SK-N-SH (cell line): ENCODE data around the gene CALML6. TPM values are rescaled to one million over a fixed set of nuclear protein-coding genes. Genes with fewer than 3 reads are reported as not detected.

Experiments
- CTCF ChIA-PET: fragments of 300-600, 350-600 bp; formaldehyde crosslinking; extraction: SDS; loops from one replicate; lab custom pipeline; 2021; lab: Yijun Ruan, JAX
- POLR2A ChIA-PET: fragments of 350-600 bp; sonication (Branson Sonifier 250); formaldehyde crosslinking; extraction: SDS; loops from one replicate; lab custom pipeline; 2020; ENCODE audit warnings: antibody characterized with exemption, inconsistent platforms; lab: Yijun Ruan, JAX
- DNase-seq: peaks from one replicate; pipeline ENCODE4 v3.0.0; 2012
- H2AFZ ChIP-seq: fragments of 200-600 bp; sonication (generic); 2 replicates; pipeline ENCODE4 v1.8.1; 2016; ENCODE audit warnings: antibody characterized with exemption, mild to moderate bottlenecking, low read depth
- H3F3A ChIP-seq: fragments of 200-600 bp; sonication (generic); replicated peaks from 2 replicates; pipeline ENCODE3; 2016; ENCODE audit warnings: antibody characterized with exemption, mild to moderate bottlenecking; ENCODE audit not compliant: insufficient read depth
- H3K27ac ChIP-seq, 2 experiments: fragments of 200-500 bp in 1 of 2; fragments of 200-600 bp in 1 of 2; sonication (Bioruptor generic) in 1 of 2; sonication (generic), shearing (Covaris generic) in 1 of 2; 2 replicates each; pipeline versions ENCODE4 v1.5.1 to v1.6.1; 2014 to 2016; ENCODE audit warnings: low read depth in 2 of 2, inconsistent platforms in 1 of 2, low read length in 1 of 2, mild to moderate bottlenecking in 1 of 2, mixed read lengths in 1 of 2
- H3K27me3 ChIP-seq: fragments of 200-600 bp; sonication (generic), shearing (Covaris generic); 2 replicates; pipeline ENCODE4 v1.6.1; 2016; ENCODE audit warnings: mixed run types; ENCODE audit not compliant: insufficient read depth
- H3K36me3 ChIP-seq, 2 experiments: fragments of 200-500 bp in 1 of 2; fragments of 200-600 bp in 1 of 2; sonication (Bioruptor generic) in 1 of 2; sonication (generic) in 1 of 2; replicated peaks in 1 of 2; 2 replicates each; pipeline versions ENCODE3 to v1.5.1; 2014 to 2016; ENCODE audit warnings: low read length in 1 of 2, mild to moderate bottlenecking in 1 of 2; ENCODE audit not compliant: insufficient read depth in 2 of 2, control insufficient read depth in 1 of 2
- H3K4me1 ChIP-seq, 2 experiments: fragments of 200-500 bp in 1 of 2; fragments of 200-600 bp in 1 of 2; sonication (Bioruptor generic) in 1 of 2; sonication (generic), shearing (Covaris generic) in 1 of 2; 2 replicates each; pipeline versions ENCODE4 v1.5.1 to v1.6.1; 2014 to 2016; ENCODE audit warnings: low read depth in 1 of 2, low read length in 1 of 2, mixed run types in 1 of 2; ENCODE audit not compliant: insufficient read depth in 2 of 2, control insufficient read depth in 1 of 2
- H3K4me2 ChIP-seq: fragments of 200-600 bp; sonication (generic), shearing (Covaris generic); 2 replicates; pipeline ENCODE4 v1.6.1; 2017; ENCODE audit warnings: mixed run types
- H3K4me3 ChIP-seq, 2 experiments: fragments of 200-500 bp in 1 of 2; fragments of 200-600 bp in 1 of 2; sonication (Bioruptor generic) in 1 of 2; sonication (generic), shearing (Covaris generic) in 1 of 2; 2 replicates each; pipeline versions ENCODE4 v1.5.1 to v1.8.1; 2014 to 2016; ENCODE audit warnings: low read depth in 2 of 2, inconsistent platforms in 1 of 2, low read length in 1 of 2, mild to moderate bottlenecking in 1 of 2, mixed read lengths in 1 of 2, moderate library complexity in 1 of 2
- H3K79me2 ChIP-seq: fragments of 200-600 bp; sonication (generic); 2 replicates; pipeline ENCODE4 v1.8.1; 2017; ENCODE audit warnings: mild to moderate bottlenecking; ENCODE audit not compliant: insufficient read depth
- H3K9ac ChIP-seq: fragments of 200-600 bp; sonication (generic); 2 replicates; pipeline ENCODE4 v1.6.1; 2017; ENCODE audit warnings: mixed run types
- H3K9me2 ChIP-seq: fragments of 200-600 bp; sonication (generic); 2 replicates; pipeline ENCODE4 v1.6.1; 2017; ENCODE audit warnings: mixed run types
- H3K9me3 ChIP-seq: fragments of 200-600 bp; sonication (generic); 2 replicates; pipeline ENCODE4 v1.6.1; 2017; ENCODE audit warnings: mixed run types, mild to moderate bottlenecking, moderate library complexity
- H4K20me1 ChIP-seq: fragments of 200-600 bp; sonication (generic); 2 replicates; pipeline ENCODE4 v1.6.1; 2017; ENCODE audit warnings: mild to moderate bottlenecking, mixed run types; ENCODE audit not compliant: insufficient read depth
- ELF1 ChIP-seq: IDR thresholded peaks from 2 replicates; pipeline ENCODE4 v1.4.0; 2012
- EP300 ChIP-seq, 2 experiments: IDR thresholded peaks; 2 replicates each; pipeline versions ENCODE4 v1.4.0 to v1.6.1; 2012; ENCODE audit warnings: borderline replicate concordance in 1 of 2, low read depth in 1 of 2, low read length in 1 of 2
- EZH2phosphoT487 ChIP-seq: fragments of 200-600 bp; sonication (generic); IDR thresholded peaks from 2 replicates; pipeline ENCODE4 v1.6.1; 2017; ENCODE audit warnings: low read depth, mixed run types, mild to moderate bottlenecking, antibody characterized with exemption, moderate library complexity, borderline replicate concordance
- FOSL2 ChIP-seq: IDR thresholded peaks from 2 replicates; pipeline ENCODE4 v1.4.0; 2012; ENCODE audit warnings: low read depth, mild to moderate bottlenecking, moderate library complexity, borderline replicate concordance
- FOXJ3 ChIP-seq: sonication (generic); formaldehyde crosslinking; IDR thresholded peaks from 2 replicates; pipeline ENCODE4 v1.5.1; 2020; ENCODE audit warnings: mild to moderate bottlenecking, missing genetic modification reagents
- FOXM1 ChIP-seq: IDR thresholded peaks from 2 replicates; pipeline ENCODE4 v1.4.0; 2012; ENCODE audit warnings: low read depth, mild to moderate bottlenecking
- GATA2 ChIP-seq: sonication (generic); formaldehyde crosslinking; IDR thresholded peaks from 2 replicates; pipeline ENCODE4 v1.5.0; 2020; ENCODE audit warnings: mild to moderate bottlenecking, missing genetic modification reagents
- RCOR1 ChIP-seq: fragments of 150-350 bp; IDR thresholded peaks from 2 replicates; pipeline ENCODE4 v1.6.1; 2017; ENCODE audit warnings: antibody characterized with exemption, low read length
- REST ChIP-seq: IDR thresholded peaks from 2 replicates; pipeline ENCODE4 v1.6.1; 2012; ENCODE audit warnings: mild to moderate bottlenecking, low read depth, low read length, moderate library complexity
- RXRA ChIP-seq: IDR thresholded peaks from 2 replicates; pipeline ENCODE4 v1.4.0; 2012; ENCODE audit warnings: low read depth, mild to moderate bottlenecking, borderline replicate concordance
- SIN3A ChIP-seq: IDR thresholded peaks from 2 replicates; pipeline ENCODE4 v1.6.1; 2012; ENCODE audit warnings: low read depth, mild to moderate bottlenecking, low read length, moderate library complexity, borderline replicate concordance
- SMC3 ChIP-seq: IDR thresholded peaks from 2 replicates; pipeline ENCODE4 v1.6.1; 2012; ENCODE audit warnings: low read depth, low read length, improper control_type of control experiment
- TAF1 ChIP-seq: IDR thresholded peaks from 2 replicates; pipeline ENCODE4 v1.6.1; 2012; ENCODE audit warnings: low read depth, mild to moderate bottlenecking, low read length, moderate library complexity, borderline replicate concordance
- TCF12 ChIP-seq: IDR thresholded peaks from 2 replicates; pipeline ENCODE4 v1.4.0; 2012
- TEAD4 ChIP-seq: IDR thresholded peaks from 2 replicates; pipeline ENCODE4 v1.4.0; 2012; ENCODE audit warnings: mild to moderate bottlenecking, borderline replicate concordance; ENCODE audit not compliant: insufficient read depth
- USF1 ChIP-seq: IDR thresholded peaks from 2 replicates; pipeline ENCODE4 v1.4.0; 2012; ENCODE audit warnings: low read depth, borderline replicate concordance
- WGBS: methylation state at CpG from one replicate; pipeline ENCODE4 v1.1.6; 2017; ENCODE audit warnings: low lambda C conversion rate; 5-methylcytosine and 5-hydroxymethylcytosine counted together
- polyA plus RNA-seq, 3 experiments: library from polyadenylated mRNA; depleted of rRNA; stranded (reverse); fragments of >200 nt; gene quantifications; 2 replicates each; pipeline ENCODE4 v1.2.3, GENCODE V29; 2012
- TF ChIP-seq, protein P1 (sequence below): fragments of 150-350 bp; IDR thresholded peaks from 2 replicates; pipeline ENCODE4 v1.6.1; 2017; ENCODE audit warnings: antibody characterized with exemption, low read length, low read depth, borderline replicate concordance
- TF ChIP-seq, protein P2 (sequence below): IDR thresholded peaks from 2 replicates; pipeline ENCODE4; 2012

Gene CALML6
- polyA plus RNA-seq, 1 of the 3 experiments (the other 2 are of a cell fraction) = 0.87 TPM

DNA sequence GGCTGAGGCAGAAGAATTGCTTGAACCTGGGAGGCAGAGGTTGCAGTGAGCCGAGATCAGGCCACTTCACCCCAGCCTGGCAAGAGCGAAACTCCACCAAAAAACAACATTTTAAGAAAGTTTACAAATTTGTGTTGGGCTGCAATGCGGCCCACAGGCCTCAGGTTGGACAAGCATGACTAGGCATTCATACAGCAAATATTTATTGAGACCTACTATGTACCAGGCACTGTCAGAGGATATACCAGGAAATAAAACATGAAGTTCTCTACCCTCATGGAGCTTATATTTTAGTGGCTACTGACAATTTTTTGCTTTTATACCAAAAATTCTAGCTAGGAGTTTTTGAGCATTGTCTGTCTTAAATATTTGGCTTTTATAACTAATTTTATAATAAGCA is 47.9 kb upstream of the CALML6 start:
- peaks cover 25% of the 10 kb centered on the region for H3F3A ChIP-seq
- 88% methylated on average over 3 of the region's 3 CpGs for WGBS
- peaks cover 0 to 14% of the 10 kb centered on the region in 2 experiments; a peak in 1 of 4 replicates for H3K4me1 ChIP-seq
- ChIA-PET POLR2A (no interaction called here), CTCF (interaction anchor here (1.0 kb wide), 1 partner anchor 8 kb away, joined by 3 read pairs; no protein-coding TSS in a partner anchor)
- no peak overlapping the region for H3K9ac ChIP-seq
- H3K36me3 ChIP-seq = no peaks in the 10 kb centered on the region
- H3K4me3 ChIP-seq = no peak overlapping the region
- no peaks in the 10 kb centered on the region for H3K27me3 ChIP-seq
- no peaks in the 10 kb centered on the region for H3K9me2 ChIP-seq
- no peak overlapping the region for H3K27ac ChIP-seq
- TF ChIP-seq ELF1 (no peak), FOXJ3 (CRISPR knock-in tag) (no peak), USF1 (no peak), FOSL2 (no peak), RXRA (no peak), EZH2phosphoT487 (no peak), SMC3 (no peak), SIN3A (no peak), TCF12 (no peak), FOXM1 (no peak)
- TF ChIP-seq, protein P1, sequence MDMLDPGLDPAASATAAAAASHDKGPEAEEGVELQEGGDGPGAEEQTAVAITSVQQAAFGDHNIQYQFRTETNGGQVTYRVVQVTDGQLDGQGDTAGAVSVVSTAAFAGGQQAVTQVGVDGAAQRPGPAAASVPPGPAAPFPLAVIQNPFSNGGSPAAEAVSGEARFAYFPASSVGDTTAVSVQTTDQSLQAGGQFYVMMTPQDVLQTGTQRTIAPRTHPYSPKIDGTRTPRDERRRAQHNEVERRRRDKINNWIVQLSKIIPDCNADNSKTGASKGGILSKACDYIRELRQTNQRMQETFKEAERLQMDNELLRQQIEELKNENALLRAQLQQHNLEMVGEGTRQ = no peak
- TF ChIP-seq, all 33 proteins: peak for 0
- no peaks in the 10 kb centered on the region for H3K9me3 ChIP-seq
- H3K79me2 ChIP-seq = peaks cover 100% of the 10 kb centered on the region
- H3K4me2 ChIP-seq = no peak overlapping the region
- DNase-seq = no peak
- peaks cover 100% of the 10 kb centered on the region for H4K20me1 ChIP-seq
- no peak overlapping the region for H2AFZ ChIP-seq

- 86% methylated on average over 4 of the region's 4 CpGs for WGBS
- H3K27me3 ChIP-seq = no peaks in the 10 kb centered on the region
- peaks cover 28% of the 10 kb centered on the region for H3F3A ChIP-seq
- H3K36me3 ChIP-seq = peaks cover 4 to 8% of the 10 kb centered on the region in 2 experiments
- POLR2A ChIA-PET = no interaction called here
- H3K9ac ChIP-seq = no peak overlapping the region
- H3K27ac ChIP-seq = 0 out of 4 replicates have a peak overlapping the region, but pooled peaks of 1 of the 2 experiments have one; percentile 24
- H3K4me3 ChIP-seq = no peak overlapping the region
- H3K4me1 ChIP-seq = peaks cover 0 to 18% of the 10 kb centered on the region in 2 experiments; a peak in 1 of 4 replicates
- peaks cover 100% of the 10 kb centered on the region for H3K79me2 ChIP-seq
- H2AFZ ChIP-seq = no peak overlapping the region
- H3K9me3 ChIP-seq = no peaks in the 10 kb centered on the region
- no peak overlapping the region for H3K4me2 ChIP-seq
- CTCF ChIA-PET = interaction anchor here (0.7 to 1.3 kb wide), 3 partner anchors 9 to 39 kb away, joined by 3 to 4 read pairs (median 3); no protein-coding TSS in a partner anchor
- DNase-seq = no peak
- no peaks in the 10 kb centered on the region for H3K9me2 ChIP-seq
- H4K20me1 ChIP-seq = peaks cover 100% of the 10 kb centered on the region
- TF ChIP-seq FOXJ3 (CRISPR knock-in tag) (no peak), EZH2phosphoT487 (no peak), SMC3 (no peak), TCF12 (no peak), TEAD4 (no peak), TAF1 (no peak), RCOR1 (no peak), EP300 (IDR thresholded peaks at IDR 0.05; ENCODE audit: borderline replicate concordance in 1 of 2, low read depth in 1 of 2, low read length in 1 of 2) (no peak), REST (no peak), FOSL2 (no peak), GATA2 (CRISPR knock-in tag) (no peak)
- TF ChIP-seq, protein P2, sequence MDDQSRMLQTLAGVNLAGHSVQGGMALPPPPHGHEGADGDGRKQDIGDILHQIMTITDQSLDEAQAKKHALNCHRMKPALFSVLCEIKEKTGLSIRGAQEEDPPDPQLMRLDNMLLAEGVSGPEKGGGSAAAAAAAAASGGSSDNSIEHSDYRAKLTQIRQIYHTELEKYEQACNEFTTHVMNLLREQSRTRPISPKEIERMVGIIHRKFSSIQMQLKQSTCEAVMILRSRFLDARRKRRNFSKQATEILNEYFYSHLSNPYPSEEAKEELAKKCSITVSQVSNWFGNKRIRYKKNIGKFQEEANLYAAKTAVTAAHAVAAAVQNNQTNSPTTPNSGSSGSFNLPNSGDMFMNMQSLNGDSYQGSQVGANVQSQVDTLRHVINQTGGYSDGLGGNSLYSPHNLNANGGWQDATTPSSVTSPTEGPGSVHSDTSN = no peak
Observed at GRCh38 chr1:1869469-1869868, 45.6 kb upstream of the CALML6 start.
